GM23338 (cell line): ENCODE results near the gene UBE2D3. TPM values are rescaled to one million over a fixed set of nuclear protein-coding genes. Genes with fewer than 3 reads are reported as not detected.
A peak's percentile ranks its signal among the peaks of the same experiment; 100 is the strongest.

Experiments used
- ATAC-seq: fragments of 200-7000 bp; cut with Tn5 transposase; 3 replicates; pipeline ENCODE4 v1.9.1; 2020
- DNase-seq: peaks from one replicate; pipeline ENCODE4 v3.0.0-alpha.2; 2015; ENCODE audit warnings: low spot score
- H2AFZ ChIP-seq: fragments of 200-600 bp; sonication (generic); 2 replicates; pipeline ENCODE4 v1.8.0; 2016; ENCODE audit warnings: antibody characterized with exemption, mild to moderate bottlenecking, moderate library complexity
- H3F3A ChIP-seq: fragments of 200-600 bp; sonication (generic); replicated peaks from 2 replicates; pipeline ENCODE4 v1.8.0; 2017; ENCODE audit warnings: antibody characterized with exemption, mixed run types, low read depth
- H3K27ac ChIP-seq: fragments of 200-600 bp; sonication (generic); 2 replicates; pipeline ENCODE4 v1.6.1; 2016; ENCODE audit warnings: low read depth
- H3K27me3 ChIP-seq: fragments of 200-600 bp; sonication (generic); 2 replicates; pipeline ENCODE4 v1.8.0; 2016; ENCODE audit warnings: mild to moderate bottlenecking, mixed run types, moderate library complexity; ENCODE audit not compliant: insufficient read depth
- H3K36me3 ChIP-seq: fragments of 200-600 bp; sonication (generic); 2 replicates; pipeline ENCODE4 v1.8.0; 2016; ENCODE audit warnings: mild to moderate bottlenecking; ENCODE audit not compliant: insufficient read depth
- H3K4me1 ChIP-seq: fragments of 200-600 bp; sonication (generic); 2 replicates; pipeline ENCODE4 v1.8.0; 2016; ENCODE audit warnings: mild to moderate bottlenecking, moderate library complexity; ENCODE audit not compliant: insufficient read depth
- H3K4me2 ChIP-seq: fragments of 200-600 bp; sonication (generic); 2 replicates; pipeline ENCODE4 v1.7.1; 2017; ENCODE audit warnings: mixed run types
- H3K4me3 ChIP-seq: fragments of 200-600 bp; sonication (generic); 2 replicates; pipeline ENCODE4 v1.6.1; 2016; ENCODE audit warnings: mixed run types
- H3K79me2 ChIP-seq: fragments of 200-600 bp; sonication (generic); replicated peaks from 2 replicates; pipeline ENCODE4 v1.8.0; 2017; ENCODE audit warnings: mild to moderate bottlenecking; ENCODE audit not compliant: insufficient read depth
- H3K9me2 ChIP-seq: fragments of 200-600 bp; sonication (generic); 2 replicates; pipeline ENCODE4 v1.8.0; 2017; ENCODE audit not compliant: insufficient read depth
- H4K20me1 ChIP-seq: fragments of 200-600 bp; sonication (generic); replicated peaks from 2 replicates; pipeline ENCODE4 v1.8.0; 2017; ENCODE audit warnings: mild to moderate bottlenecking; ENCODE audit not compliant: insufficient read depth
- H3K27ac Mint-ChIP-seq: 2 replicates; pipeline ENCODE4 v1.8.0; 2020; ENCODE audit warnings: inconsistent platforms, mild to moderate bottlenecking, moderate library complexity, mixed read lengths
- H3K27me3 Mint-ChIP-seq: 3 replicates; pipeline ENCODE4 v1.8.0; 2022; ENCODE audit warnings: low read depth, mild to moderate bottlenecking, moderate library complexity, mixed read lengths, inconsistent platforms; ENCODE audit not compliant: insufficient read depth, poor library complexity
- H3K36me3 Mint-ChIP-seq: 3 replicates; pipeline ENCODE4 v1.8.0; 2021; ENCODE audit warnings: low read depth, mild to moderate bottlenecking, inconsistent platforms, moderate library complexity, mixed read lengths
- H3K4me1 Mint-ChIP-seq: 3 replicates; pipeline ENCODE4 v1.8.0; 2020; ENCODE audit warnings: mild to moderate bottlenecking, inconsistent platforms, mixed read lengths
- H3K4me3 Mint-ChIP-seq: 3 replicates; pipeline ENCODE4 v1.8.0; 2021; ENCODE audit warnings: moderate library complexity, mild to moderate bottlenecking, inconsistent platforms, mixed read lengths
- H3K9me3 Mint-ChIP-seq: 3 replicates; pipeline ENCODE4 v1.8.0; 2020; ENCODE audit warnings: moderate library complexity, mild to moderate bottlenecking, inconsistent platforms, mixed read lengths
- CREB1 ChIP-seq: fragments of 250-450 bp; sonication (Bioruptor Pico); IDR thresholded peaks from 2 replicates; pipeline ENCODE4 v1.5.0; 2020; ENCODE audit warnings: low read depth, mild to moderate bottlenecking, moderate library complexity
- EZH2 ChIP-seq: fragments of 200-600 bp; sonication (generic); IDR thresholded peaks from one replicate; pipeline ENCODE4 v1.8.0; 2017; ENCODE audit warnings: antibody characterized with exemption, mild to moderate bottlenecking, low read depth; ENCODE audit not compliant: unreplicated experiment
- EZH2phosphoT487 ChIP-seq: fragments of 200-600 bp; sonication (generic); IDR thresholded peaks from one replicate; pipeline ENCODE4 v1.8.1; 2018; ENCODE audit warnings: antibody characterized with exemption; ENCODE audit not compliant: unreplicated experiment
- JUNB ChIP-seq: IDR thresholded peaks from one replicate; pipeline ENCODE4 v1.6.1; 2016; ENCODE audit warnings: antibody characterized with exemption; ENCODE audit not compliant: unreplicated experiment
- POLR2AphosphoS5 ChIP-seq: IDR thresholded peaks from 2 replicates; pipeline ENCODE4 v1.6.1; 2016; ENCODE audit warnings: antibody characterized with exemption, low read depth
- ZNF114 ChIP-seq: fragments of 250-450 bp; sonication (Bioruptor Pico); IDR thresholded peaks from 2 replicates; pipeline ENCODE4 v1.5.0; 2020; ENCODE audit warnings: mild to moderate bottlenecking, moderate library complexity
- ZNF331 ChIP-seq: fragments of 250-450 bp; sonication (Bioruptor Pico); IDR thresholded peaks from 2 replicates; pipeline ENCODE4 v1.5.0; 2020; ENCODE audit warnings: low read depth, mild to moderate bottlenecking, moderate library complexity
- polyA plus RNA-seq: library from polyadenylated mRNA; unstranded; fragments of >200 nt; fragmentation: Nextera tagmentation; extraction: Ambion mirVana; gene quantifications from 2 replicates; pipeline ENCODE4 v1.2.1, GENCODE V29; 2016
- total RNA-seq: library from RNA; depleted of rRNA; stranded (reverse); fragments of >200 nt; shearing (Covaris generic); gene quantifications from 2 replicates; pipeline ENCODE4 v1.2.3, GENCODE V29; 2014

Gene UBE2D3
- total and polyA plus RNA-seq, 2 experiments from 2014 or later = 250 to 498 TPM

DNA sequence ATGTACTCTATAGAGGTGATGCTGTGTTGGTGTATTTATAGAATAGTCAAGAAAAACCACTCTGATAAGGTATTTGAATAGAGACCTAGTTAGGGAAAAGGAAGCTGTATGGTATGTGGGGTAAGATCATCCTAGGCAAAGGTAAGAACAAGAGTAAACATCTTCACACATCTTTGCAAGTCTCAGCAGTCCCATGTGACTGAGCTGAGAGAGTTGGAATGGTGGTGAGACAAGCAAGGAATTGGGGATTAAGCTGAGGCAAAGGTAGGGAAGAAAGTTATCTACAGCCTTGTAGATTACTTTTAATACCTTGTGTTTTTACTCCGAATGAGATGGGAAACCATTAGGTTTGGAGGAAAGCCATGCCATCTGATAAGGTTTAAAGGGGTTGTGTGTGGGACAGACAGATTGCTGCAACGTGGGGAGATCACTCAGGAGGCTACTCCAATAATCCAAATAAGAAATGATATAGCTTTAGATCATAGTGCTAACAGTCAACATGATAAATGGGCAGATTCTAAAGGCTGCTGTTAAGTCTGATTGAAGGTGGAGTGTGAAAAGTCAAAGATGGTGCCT, 34.9 kb downstream of the UBE2D3 start:
- peaks cover 7% of the 10 kb centered on the region for H3K27me3 Mint-ChIP-seq
- peaks cover 29% of the 10 kb centered on the region for H3K4me1 ChIP-seq
- H3K4me3 ChIP-seq = no peak overlapping the region
- H3F3A ChIP-seq = no peaks in the 10 kb centered on the region; the same call in 1 of the 2 replicates
- peaks cover 35% of the 10 kb centered on the region for H3K4me1 Mint-ChIP-seq
- H3K27ac ChIP-seq = no peak overlapping the region
- no peaks in the 10 kb centered on the region; the same call in 2 of the 3 replicates for H3K9me3 Mint-ChIP-seq
- H3K4me2 ChIP-seq = no peak overlapping the region
- H3K79me2 ChIP-seq = no peaks in the 10 kb centered on the region
- peaks cover 34% of the 10 kb centered on the region for H4K20me1 ChIP-seq
- ATAC-seq (peak; percentile 58), DNase-seq (peak; percentile 24)
- H3K27ac Mint-ChIP-seq = no peak overlapping the region
- TF ChIP-seq POLR2AphosphoS5 = peak; percentile 46; the same call in 1 of the 2 replicates
- TF ChIP-seq EZH2phosphoT487 = no peak
- H3K27me3 ChIP-seq = no peaks in the 10 kb centered on the region
- H3K9me2 ChIP-seq = no peaks in the 10 kb centered on the region
- peaks cover 4% of the 10 kb centered on the region; the same call in 1 of the 2 replicates for H3K36me3 ChIP-seq
- no peak overlapping the region for H2AFZ ChIP-seq
- no peak overlapping the region for H3K4me3 Mint-ChIP-seq
- peaks cover 32% of the 10 kb centered on the region; the same call in 2 of the 3 replicates for H3K36me3 Mint-ChIP-seq

DNA sequence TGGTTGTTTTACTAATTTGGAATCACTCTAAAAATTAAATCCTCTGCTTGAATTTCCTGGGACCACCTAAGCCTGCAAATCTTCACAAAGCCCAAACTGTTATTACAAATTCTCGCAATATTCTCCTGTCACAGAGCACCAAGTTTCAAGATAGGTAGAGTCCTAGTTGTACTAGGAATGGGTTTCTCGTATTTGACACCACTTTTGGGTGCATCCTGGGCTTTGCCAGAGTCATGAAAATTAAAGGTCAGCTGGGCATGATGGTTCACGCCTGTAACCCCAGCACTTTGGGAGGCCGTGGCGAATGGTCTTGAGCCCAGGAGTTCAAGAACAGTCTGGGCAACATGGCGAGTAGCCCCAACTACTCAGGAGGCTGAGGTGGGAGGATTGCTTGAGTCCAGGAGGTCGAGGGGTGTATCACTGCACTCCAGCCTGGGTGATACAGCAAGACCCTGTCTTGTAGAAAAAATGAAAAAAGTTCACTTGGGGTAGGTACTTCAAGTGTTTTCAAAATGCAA, 36.0 kb downstream of the UBE2D3 start:
- Histone ChIP-seq H3K9me2 (no peaks in the 10 kb centered on the region), H3K27me3 (no peaks in the 10 kb centered on the region), H3K79me2 (no peaks in the 10 kb centered on the region), H3K36me3 (peaks cover 4% of the 10 kb centered on the region; the same call in 1 of the 2 replicates), H3K4me1 (peaks cover 19% of the 10 kb centered on the region), H3F3A (no peaks in the 10 kb centered on the region; the same call in 1 of the 2 replicates), H3K4me3 (no peak overlapping the region), H3K27ac (0 out of 2 replicates have a peak overlapping the region, but pooled peaks have one; percentile 15), H2AFZ (no peak overlapping the region), H3K4me2 (no peak overlapping the region), H4K20me1 (peaks cover 23% of the 10 kb centered on the region)
- no peak overlapping the region for H3K27ac Mint-ChIP-seq
- no peak overlapping the region for H3K4me3 Mint-ChIP-seq
- ATAC-seq (peak; percentile 26), DNase-seq (no peak)
- H3K36me3 Mint-ChIP-seq = peaks cover 25% of the 10 kb centered on the region; the same call in 2 of the 3 replicates
- H3K9me3 Mint-ChIP-seq = no peaks in the 10 kb centered on the region; the same call in 2 of the 3 replicates
- TF ChIP-seq EZH2phosphoT487 = no peak
- TF ChIP-seq ZNF114 (CRISPR knock-in tag) = no peak
- H3K4me1 Mint-ChIP-seq = peaks cover 29% of the 10 kb centered on the region
- peaks cover 7% of the 10 kb centered on the region for H3K27me3 Mint-ChIP-seq

DNA sequence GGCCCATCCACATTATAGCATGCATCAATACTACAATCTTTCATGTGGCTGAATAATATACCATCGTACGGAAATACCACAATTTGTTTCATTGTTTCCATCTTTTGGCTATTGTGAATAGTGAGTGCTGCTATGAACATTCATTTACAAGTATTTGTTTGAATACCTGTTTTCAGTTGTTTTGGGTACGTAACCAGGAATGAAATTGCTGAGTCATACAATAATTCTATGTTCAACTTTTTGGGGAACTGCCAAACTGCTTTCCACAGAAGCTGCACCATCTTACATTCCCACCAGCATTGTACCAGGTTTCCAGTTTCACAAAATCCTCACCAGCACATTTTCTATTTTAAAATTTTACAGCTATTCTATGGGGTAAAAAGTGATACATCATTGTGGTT, 38.0 kb downstream of the UBE2D3 start:
- H3K9me2 ChIP-seq = no peaks in the 10 kb centered on the region
- H2AFZ ChIP-seq = no peak overlapping the region
- no peaks in the 10 kb centered on the region for H3K79me2 ChIP-seq
- no peaks in the 10 kb centered on the region; the same call in 2 of the 3 replicates for H3K9me3 Mint-ChIP-seq
- 0 out of 2 replicates have a peak, but pooled peaks cover 4% of the 10 kb centered on the region for H4K20me1 ChIP-seq
- H3K4me2 ChIP-seq = no peak overlapping the region
- H3F3A ChIP-seq = no peaks in the 10 kb centered on the region; the same call in 1 of the 2 replicates
- no peak for ATAC-seq
- no peaks in the 10 kb centered on the region for H3K36me3 ChIP-seq
- TF ChIP-seq JUNB = no peak
- TF ChIP-seq EZH2 = no peak
- no peak for TF ChIP-seq CREB1 (CRISPR knock-in tag)
- TF ChIP-seq ZNF331 (CRISPR knock-in tag) = no peak
- H3K36me3 Mint-ChIP-seq = peaks cover 4% of the 10 kb centered on the region; the same call in 1 of the 3 replicates
- H3K4me3 Mint-ChIP-seq = no peak overlapping the region
- peaks cover 8% of the 10 kb centered on the region for H3K4me1 Mint-ChIP-seq
- H3K27me3 ChIP-seq = no peaks in the 10 kb centered on the region
- no peak overlapping the region for H3K27ac ChIP-seq
- DNase-seq = no peak
- no peak overlapping the region for H3K4me3 ChIP-seq
- peaks cover 10% of the 10 kb centered on the region for H3K27me3 Mint-ChIP-seq
- no peaks in the 10 kb centered on the region for H3K4me1 ChIP-seq
- H3K27ac Mint-ChIP-seq = peak overlapping the region; percentile 67; the same call in 1 of the 2 replicates
